DOHH2 (cell line): Measurements from ENCODE around the gene DLL1.

Source experiments
- CTCF ChIP-seq: fragments of 200-600 bp; sonication (generic); IDR thresholded peaks from one replicate; pipeline ENCODE4 v1.5.1; 2014; ENCODE audit warnings: antibody characterized with exemption, mild to moderate bottlenecking, low read depth, low read length; ENCODE audit not compliant: poor library complexity, severe bottlenecking
- EZH2phosphoT487 ChIP-seq: fragments of 200-600 bp; sonication (generic); IDR thresholded peaks from 2 replicates; pipeline ENCODE4 v1.6.1; 2017; ENCODE audit warnings: borderline replicate concordance, mild to moderate bottlenecking, antibody characterized with exemption, low read length, moderate library complexity, mixed read lengths

DNA sequence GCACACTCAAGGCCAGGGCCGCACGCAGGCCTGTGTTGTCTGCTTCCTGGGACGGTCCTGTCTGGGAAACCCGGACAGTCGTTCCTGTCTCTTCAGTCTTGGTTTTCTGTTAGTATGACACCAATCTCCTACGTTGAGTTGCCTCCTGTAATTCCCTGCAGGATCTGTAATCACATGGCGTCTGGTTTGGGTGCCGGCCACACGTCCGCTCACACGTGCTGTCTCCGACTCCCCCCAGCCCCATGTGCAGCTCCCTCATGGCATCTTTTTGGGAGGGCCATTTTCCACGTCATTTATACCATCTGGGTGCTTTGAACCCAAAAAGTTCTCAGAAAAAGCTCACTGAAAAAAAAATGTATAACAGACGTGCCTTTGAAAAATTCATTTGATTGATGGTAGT is 23.2 kb downstream of the DLL1 start:
- TF ChIP-seq CTCF (no peak), EZH2phosphoT487 (no peak)
